Measurements from ENCODE around the gene CREB3L1.
A peak's percentile ranks its signal among the peaks of the same experiment; 100 is the strongest.

Gene CREB3L1

GRCh38 chr11:46369458-46370152 is 92.1 kb downstream of the CREB3L1 start:
- H3K4me2 ChIP-seq (ENCODE audit: low read depth, low read length, poor library complexity, severe bottlenecking): no peak overlapping the region
- H4K20me1 ChIP-seq (ENCODE audit: insufficient read depth, low read length, poor library complexity, severe bottlenecking): peaks cover 34% of the 10 kb centered on the region
- no peak for TF ChIP-seq EZH2phosphoT487 (IDR thresholded peaks at IDR 0.05; ENCODE audit: borderline replicate concordance)
- TF ChIP-seq, protein P1, sequence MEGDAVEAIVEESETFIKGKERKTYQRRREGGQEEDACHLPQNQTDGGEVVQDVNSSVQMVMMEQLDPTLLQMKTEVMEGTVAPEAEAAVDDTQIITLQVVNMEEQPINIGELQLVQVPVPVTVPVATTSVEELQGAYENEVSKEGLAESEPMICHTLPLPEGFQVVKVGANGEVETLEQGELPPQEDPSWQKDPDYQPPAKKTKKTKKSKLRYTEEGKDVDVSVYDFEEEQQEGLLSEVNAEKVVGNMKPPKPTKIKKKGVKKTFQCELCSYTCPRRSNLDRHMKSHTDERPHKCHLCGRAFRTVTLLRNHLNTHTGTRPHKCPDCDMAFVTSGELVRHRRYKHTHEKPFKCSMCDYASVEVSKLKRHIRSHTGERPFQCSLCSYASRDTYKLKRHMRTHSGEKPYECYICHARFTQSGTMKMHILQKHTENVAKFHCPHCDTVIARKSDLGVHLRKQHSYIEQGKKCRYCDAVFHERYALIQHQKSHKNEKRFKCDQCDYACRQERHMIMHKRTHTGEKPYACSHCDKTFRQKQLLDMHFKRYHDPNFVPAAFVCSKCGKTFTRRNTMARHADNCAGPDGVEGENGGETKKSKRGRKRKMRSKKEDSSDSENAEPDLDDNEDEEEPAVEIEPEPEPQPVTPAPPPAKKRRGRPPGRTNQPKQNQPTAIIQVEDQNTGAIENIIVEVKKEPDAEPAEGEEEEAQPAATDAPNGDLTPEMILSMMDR (conservative IDR thresholded peaks at IDR 0.05; ENCODE audit: low read length): peak; percentile 85
- no peaks in the 10 kb centered on the region for H3K27me3 ChIP-seq (ENCODE audit: insufficient read depth, low read length, poor library complexity, severe bottlenecking)
- H3K79me2 ChIP-seq (ENCODE audit: insufficient read depth, low read length): peaks cover 38% of the 10 kb centered on the region
- H3K4me3 ChIP-seq (ENCODE audit: low read length, poor library complexity, severe bottlenecking): no peak overlapping the region
- H3K9me2 ChIP-seq (replicated peaks; ENCODE audit: low read depth, low read length): no peaks in the 10 kb centered on the region
- no peaks in the 10 kb centered on the region for H3K4me1 ChIP-seq (ENCODE audit: insufficient read depth, low read length, poor library complexity, severe bottlenecking)
- no peak overlapping the region for H3K9ac ChIP-seq (ENCODE audit: low read depth, low read length, poor library complexity, severe bottlenecking)
- peaks cover 71% of the 10 kb centered on the region; the same call in 1 of the 2 replicates for H3K36me3 ChIP-seq (ENCODE audit: insufficient read depth, low read length)
- H3F3A ChIP-seq (ENCODE audit: low read depth): no peaks in the 10 kb centered on the region
- H3K9me3 ChIP-seq (ENCODE audit: insufficient read depth, low read depth, low read length): no peaks in the 10 kb centered on the region
- H2AFZ ChIP-seq (ENCODE audit: low read length): no peak overlapping the region

GRCh38 chr11:46370253-46370652 is 92.8 kb downstream of the CREB3L1 start:
- Histone ChIP-seq H3K9me3 (ENCODE audit: insufficient read depth, low read depth, low read length) (no peaks in the 10 kb centered on the region), H3K4me1 (ENCODE audit: insufficient read depth, low read length, poor library complexity, severe bottlenecking) (no peaks in the 10 kb centered on the region), H2AFZ (ENCODE audit: low read length) (no peak overlapping the region), H3F3A (ENCODE audit: low read depth) (no peaks in the 10 kb centered on the region), H4K20me1 (ENCODE audit: insufficient read depth, low read length, poor library complexity, severe bottlenecking) (peaks cover 28% of the 10 kb centered on the region), H3K9ac (ENCODE audit: low read depth, low read length, poor library complexity, severe bottlenecking) (no peak overlapping the region), H3K36me3 (ENCODE audit: insufficient read depth, low read length) (peaks cover 78% of the 10 kb centered on the region; the same call in 1 of the 2 replicates), H3K9me2 (replicated peaks; ENCODE audit: low read depth, low read length) (no peaks in the 10 kb centered on the region), H3K79me2 (ENCODE audit: insufficient read depth, low read length) (peaks cover 31% of the 10 kb centered on the region; the same call in 1 of the 2 replicates), H3K4me3 (ENCODE audit: low read length, poor library complexity, severe bottlenecking) (no peak overlapping the region), H3K4me2 (ENCODE audit: low read depth, low read length, poor library complexity, severe bottlenecking) (no peak overlapping the region), H3K27me3 (ENCODE audit: insufficient read depth, low read length, poor library complexity, severe bottlenecking) (no peaks in the 10 kb centered on the region)
- TF ChIP-seq, protein P1 (conservative IDR thresholded peaks at IDR 0.05; ENCODE audit: low read length): no peak
- no peak for TF ChIP-seq EZH2phosphoT487 (IDR thresholded peaks at IDR 0.05; ENCODE audit: borderline replicate concordance)

All from Loucy (cell line).